Astrocyte of the spinal cord (primary cell): ENCODE measurements around the gene COMMD8.

Experiments used
- DNase-seq: peaks from one replicate; pipeline ENCODE4 v3.0.0; 2011; ENCODE audit warnings: low read depth, low spot score
- H3K4me3 ChIP-seq: 2 replicates; pipeline ENCODE4 v1.5.1; 2011; ENCODE audit warnings: low read depth, mild to moderate bottlenecking, low read length, moderate library complexity
- CTCF ChIP-seq: IDR thresholded peaks from 2 replicates; pipeline ENCODE4 v1.5.1; 2012; ENCODE audit warnings: low read depth, mild to moderate bottlenecking, low read length, inconsistent platforms
- in situ Hi-C: cut with HindIII; loops from 2 replicates; pipeline ENCODE4 v1.10.0; 2017; ENCODE audit warnings: low sequenced_read_pairs

Gene COMMD8

GRCh38 chr4:47413521-47413920 is 50.0 kb downstream of the COMMD8 start:
- H3K4me3 ChIP-seq = no peak overlapping the region
- in situ Hi-C loops = no loop called here
- no peak for TF ChIP-seq CTCF
- DNase-seq = no peak

GRCh38 chr4:47410271-47410670 is 53.2 kb downstream of the COMMD8 start:
- H3K4me3 ChIP-seq = no peak overlapping the region
- TF ChIP-seq CTCF = no peak
- in situ Hi-C loops = no loop called here
- peak; percentile 65 for DNase-seq

GRCh38 chr4:47406408-47406807 is 57.1 kb downstream of the COMMD8 start:
- TF ChIP-seq CTCF = no peak
- no peak for DNase-seq
- in situ Hi-C loops = no loop called here
- no peak overlapping the region for H3K4me3 ChIP-seq
